SH-SY5Y (cell line): ENCODE measurements around the gene ADGRL3.

Experiments used
- GATA2 ChIP-seq: IDR thresholded peaks from 2 replicates; pipeline ENCODE4 v1.6.1; 2011; ENCODE audit warnings: mild to moderate bottlenecking, low read depth, low read length
- GATA3 ChIP-seq: IDR thresholded peaks from 2 replicates; pipeline ENCODE4 v1.6.1; 2011; ENCODE audit warnings: low read depth, mild to moderate bottlenecking, low read length, moderate library complexity

DNA sequence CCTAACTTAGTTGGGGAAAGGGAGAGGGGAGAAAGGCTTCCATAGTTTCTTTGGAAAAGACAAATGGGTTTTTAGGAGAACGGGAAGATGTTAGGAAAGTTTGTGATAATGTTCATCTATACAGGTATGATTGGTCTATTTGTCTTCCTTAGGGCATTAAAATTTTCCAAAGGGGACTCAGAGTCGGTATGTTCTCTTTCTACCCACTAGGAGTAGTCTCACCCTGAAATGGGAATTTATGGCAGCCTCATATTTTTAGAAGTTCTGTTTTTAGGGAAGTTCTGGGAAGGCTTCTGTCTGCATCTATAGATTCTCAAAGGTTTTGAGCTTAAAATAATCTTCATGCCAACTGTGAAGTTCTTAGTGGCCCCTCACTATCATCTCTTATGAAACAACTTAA is 637.3 kb downstream of the ADGRL3 start:
- TF ChIP-seq GATA3 (no peak), GATA2 (no peak)
